HepG2 (cell line): ENCODE results near the gene NPBWR2. TPM values are rescaled to one million over a fixed set of nuclear protein-coding genes. Genes with fewer than 3 reads are reported as not detected.

Experiments
- CBX1 ChIP-seq: IDR thresholded peaks from one replicate; pipeline ENCODE4 v1.6.1; 2016; ENCODE audit warnings: antibody characterized with exemption, low read depth
- GATA4 ChIP-seq: sonication (generic); IDR thresholded peaks from 2 replicates; pipeline ENCODE4 v1.6.1; 2016; ENCODE audit warnings: antibody characterized with exemption, low read depth, borderline replicate concordance
- KLF13 ChIP-seq: sonication (generic); formaldehyde crosslinking; IDR thresholded peaks from 2 replicates; pipeline ENCODE4 v1.4.0; 2020; ENCODE audit warnings: mild to moderate bottlenecking, missing genetic modification reagents
- KMT2B ChIP-seq: IDR thresholded peaks from 2 replicates; pipeline ENCODE4 v1.6.1; 2016; ENCODE audit warnings: missing genetic modification reagents, missing compliant biosample characterization
- LBX2 ChIP-seq: sonication (generic); formaldehyde crosslinking; IDR thresholded peaks from 2 replicates; pipeline ENCODE4 v1.5.0; 2020; ENCODE audit warnings: missing genetic modification reagents, mild to moderate bottlenecking, borderline replicate concordance
- MAFF ChIP-seq: IDR thresholded peaks from 2 replicates; pipeline ENCODE4 v1.6.1; 2011; ENCODE audit warnings: low read depth, low read length, improper control_type of control experiment
- MTA1 ChIP-seq: sonication (generic); formaldehyde crosslinking; IDR thresholded peaks from 2 replicates; pipeline ENCODE4 v1.4.0; 2020; ENCODE audit warnings: missing genetic modification reagents, mild to moderate bottlenecking, borderline replicate concordance
- MXD1 ChIP-seq: sonication (generic); formaldehyde crosslinking; IDR thresholded peaks from 2 replicates; pipeline ENCODE4 v1.4.0; 2020; ENCODE audit warnings: mild to moderate bottlenecking, missing genetic modification reagents
- NCOA1 ChIP-seq: sonication (generic); formaldehyde crosslinking; IDR thresholded peaks from 2 replicates; pipeline ENCODE4 v1.9.0; 2021; ENCODE audit warnings: missing genetic modification reagents
- REXO4 ChIP-seq: sonication (generic); formaldehyde crosslinking; IDR thresholded peaks from 2 replicates; pipeline ENCODE4 v1.8.0; 2022; ENCODE audit warnings: missing genetic modification reagents, mild to moderate bottlenecking, borderline replicate concordance
- SMAD9 ChIP-seq: sonication (generic); formaldehyde crosslinking; IDR thresholded peaks from 2 replicates; pipeline ENCODE4 v1.5.1; 2020; ENCODE audit warnings: mild to moderate bottlenecking, missing genetic modification reagents
- STAT5B ChIP-seq: sonication (generic); formaldehyde crosslinking; IDR thresholded peaks from 2 replicates; pipeline ENCODE4 v1.4.0; 2020; ENCODE audit warnings: missing genetic modification reagents
- STAT6 ChIP-seq: sonication (generic); formaldehyde crosslinking; IDR thresholded peaks from 2 replicates; pipeline ENCODE4 v1.4.0; 2020; ENCODE audit warnings: missing genetic modification reagents, mild to moderate bottlenecking, borderline replicate concordance
- THYN1 ChIP-seq: sonication (generic); formaldehyde crosslinking; IDR thresholded peaks from 2 replicates; pipeline ENCODE4 v1.8.1; 2023; ENCODE audit warnings: low read depth, mild to moderate bottlenecking, moderate library complexity, missing genetic modification reagents, borderline replicate concordance
- ZNF329 ChIP-seq: sonication (generic); formaldehyde crosslinking; IDR thresholded peaks from 2 replicates; pipeline ENCODE4 v1.9.0; 2021; ENCODE audit warnings: low read depth, mild to moderate bottlenecking, missing genetic modification reagents
- ZNF354B ChIP-seq: sonication (generic); formaldehyde crosslinking; IDR thresholded peaks from 2 replicates; pipeline ENCODE4 v1.8.0; 2022; ENCODE audit warnings: mild to moderate bottlenecking, missing genetic modification reagents
- ZNF430 ChIP-seq: sonication (generic); formaldehyde crosslinking; IDR thresholded peaks from 2 replicates; pipeline ENCODE4 v1.9.0; 2021; ENCODE audit warnings: mild to moderate bottlenecking, missing genetic modification reagents
- ZNF569 ChIP-seq: sonication (generic); formaldehyde crosslinking; IDR thresholded peaks from 2 replicates; pipeline ENCODE4 v1.5.0; 2020; ENCODE audit warnings: mild to moderate bottlenecking, missing genetic modification reagents, moderate library complexity, borderline replicate concordance
- ZNF660 ChIP-seq: sonication (generic); formaldehyde crosslinking; IDR thresholded peaks from 2 replicates; pipeline ENCODE4 v1.5.1; 2020; ENCODE audit warnings: mild to moderate bottlenecking, low read depth, missing genetic modification reagents, borderline replicate concordance
- ZNF790 ChIP-seq: sonication (generic); formaldehyde crosslinking; IDR thresholded peaks from 2 replicates; pipeline ENCODE4 v1.8.0; 2022; ENCODE audit warnings: missing genetic modification reagents, mild to moderate bottlenecking, borderline replicate concordance
- polyA plus RNA-seq, 8 experiments: library from polyadenylated mRNA; depleted of rRNA in 3 of 8; stranded (reverse) in 7 of 8; unstranded in 1 of 8; fragments of >200 nt; fragmentation: Illumina TruSeq in 4 of 8; extraction: Trizol in 4 of 8; gene quantifications; 2 replicates each; pipeline versions ENCODE4 v1.2.1 to v1.2.3, GENCODE V29; 2011 to 2016; ENCODE audit warnings: low read depth in 4 of 8, missing spikeins in 1 of 8, mixed read lengths in 1 of 8; ENCODE audit not compliant: insufficient read depth in 1 of 8
- total RNA-seq, 5 experiments: library from RNA; depleted of rRNA; stranded (reverse); fragments of >200 nt; fragmentation: Illumina TruSeq; extraction: Trizol; gene quantifications; 2 replicates each; pipeline ENCODE4 v1.2.3, GENCODE V29; 2016; ENCODE audit warnings: low read depth in 1 of 5
- TF ChIP-seq, protein P1 (sequence below): sonication (generic); formaldehyde crosslinking; IDR thresholded peaks from 2 replicates; pipeline ENCODE4 v1.5.0; 2020; ENCODE audit warnings: mild to moderate bottlenecking, missing genetic modification reagents

NPBWR2 gene
- total and polyA plus RNA-seq, 2 of the 13 experiments (the other 11 are each of a cell fraction or from before 2014, with no cell fraction given), result not detected

DNA sequence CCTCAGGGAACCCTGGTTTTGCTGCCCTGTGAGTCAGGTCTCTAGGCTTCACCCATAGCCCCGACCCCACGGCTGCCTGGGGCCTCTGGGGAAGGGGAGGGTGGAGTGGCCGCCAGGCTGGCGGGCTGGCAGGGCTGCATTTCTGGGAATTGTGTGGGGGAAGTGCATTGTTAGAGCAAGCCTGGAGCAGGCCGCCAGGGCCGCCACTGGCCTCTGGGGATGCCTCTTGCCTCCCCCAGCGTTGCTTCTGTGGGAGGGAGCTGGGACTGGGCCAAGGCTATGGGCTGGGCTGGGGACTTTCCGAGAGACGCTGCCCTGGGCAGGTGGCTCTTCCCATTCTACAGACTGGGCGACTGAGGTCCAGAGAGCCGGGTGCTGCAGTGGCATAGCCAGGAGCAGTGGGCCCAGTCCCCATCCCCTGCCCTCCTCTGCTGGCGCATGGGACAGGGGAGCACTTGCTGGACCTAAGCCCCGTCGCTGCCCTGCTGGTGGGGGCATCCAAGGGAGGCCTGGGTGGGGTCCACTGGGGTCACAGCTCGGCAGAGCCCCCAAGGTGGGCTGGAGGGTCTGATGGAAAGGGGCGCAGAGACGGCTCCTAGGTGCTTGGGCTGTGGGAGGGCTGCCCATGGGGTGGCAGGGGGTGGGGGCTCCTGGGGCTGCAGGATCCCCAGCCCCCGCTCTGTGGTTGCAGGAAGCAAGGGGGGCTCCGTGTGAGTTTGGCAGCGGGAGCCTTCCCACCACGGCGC lies 51.3 kb downstream of the NPBWR2 start (continued):
- TF ChIP-seq ZNF660 (no peak), SMAD9 (CRISPR knock-in tag) (peak; percentile 28; the same call in 1 of the 2 replicates), ZNF329 (CRISPR knock-in tag) (no peak), ZNF430 (CRISPR knock-in tag) (no peak), MAFF (no peak), CBX1 (peak; percentile 96), ZNF569 (CRISPR knock-in tag) (no peak), STAT5B (0 out of 2 replicates have a peak, but pooled peaks have one; percentile 87), REXO4 (CRISPR knock-in tag) (peak; percentile 50; the same call in 1 of the 2 replicates), MTA1 (CRISPR knock-in tag) (peak; percentile 59; the same call in 1 of the 2 replicates), LBX2 (CRISPR knock-in tag) (peak; percentile 54; the same call in 1 of the 2 replicates), GATA4 (peak; percentile 16; the same call in 1 of the 2 replicates), MXD1 (CRISPR knock-in tag) (peak; percentile 64), NCOA1 (CRISPR knock-in tag) (no peak; the same call in 1 of the 2 replicates), ZNF354B (CRISPR knock-in tag) (no peak), THYN1 (CRISPR knock-in tag) (no peak; the same call in 1 of the 2 replicates), STAT6 (CRISPR knock-in tag) (no peak; the same call in 1 of the 2 replicates), KMT2B (CRISPR knock-in tag) (peak; percentile 32; the same call in 1 of the 2 replicates), KLF13 (CRISPR knock-in tag) (peak; percentile 98), ZNF790 (CRISPR knock-in tag) (0 out of 2 replicates have a peak, but pooled peaks have one; percentile 21)
- TF ChIP-seq, protein P1, sequence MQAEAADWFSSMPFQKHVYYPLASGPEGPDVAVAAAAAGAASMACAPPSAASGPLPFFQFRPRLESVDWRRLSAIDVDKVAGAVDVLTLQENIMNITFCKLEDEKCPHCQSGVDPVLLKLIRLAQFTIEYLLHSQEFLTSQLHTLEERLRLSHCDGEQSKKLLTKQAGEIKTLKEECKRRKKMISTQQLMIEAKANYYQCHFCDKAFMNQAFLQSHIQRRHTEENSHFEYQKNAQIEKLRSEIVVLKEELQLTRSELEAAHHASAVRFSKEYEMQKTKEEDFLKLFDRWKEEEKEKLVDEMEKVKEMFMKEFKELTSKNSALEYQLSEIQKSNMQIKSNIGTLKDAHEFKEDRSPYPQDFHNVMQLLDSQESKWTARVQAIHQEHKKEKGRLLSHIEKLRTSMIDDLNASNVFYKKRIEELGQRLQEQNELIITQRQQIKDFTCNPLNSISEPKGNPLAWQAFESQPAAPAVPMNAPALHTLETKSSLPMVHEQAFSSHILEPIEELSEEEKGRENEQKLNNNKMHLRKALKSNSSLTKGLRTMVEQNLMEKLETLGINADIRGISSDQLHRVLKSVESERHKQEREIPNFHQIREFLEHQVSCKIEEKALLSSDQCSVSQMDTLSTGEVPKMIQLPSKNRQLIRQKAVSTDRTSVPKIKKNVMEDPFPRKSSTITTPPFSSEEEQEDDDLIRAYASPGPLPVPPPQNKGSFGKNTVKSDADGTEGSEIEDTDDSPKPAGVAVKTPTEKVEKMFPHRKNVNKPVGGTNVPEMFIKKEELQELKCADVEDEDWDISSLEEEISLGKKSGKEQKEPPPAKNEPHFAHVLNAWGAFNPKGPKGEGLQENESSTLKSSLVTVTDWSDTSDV, result no peak
